Measurements from ENCODE around the gene CNP.
"Not testable (repeated sequence)": the region's sequence is repeated elsewhere in the genome, so short reads cannot be mapped to it uniquely, and the experiment has no call there.

CNP gene

GRCh38 chr17:42010898-42011516 is 44.4 kb downstream of the CNP start:
- CTCF ChIA-PET, result no interaction called here
- DNase-seq (ENCODE audit: low spot score), result peak; percentile 92
- H3K27ac ChIP-seq, result no peak overlapping the region

GRCh38 chr17:42012363-42012762 is 45.8 kb downstream of the CNP start:
- CTCF ChIA-PET; POLR2A ChIA-PET (ENCODE audit: low non-redundant PET); DNase-seq (ENCODE audit: low spot score): not testable (repeated sequence)
- H3K27ac ChIP-seq, result peak overlapping the region; percentile 71

More at GRCh38 chr17:42010898-42011516, 44.4 kb downstream of the CNP start:
- POLR2A ChIA-PET (ENCODE audit: low non-redundant PET), result no interaction called here
- no peak for TF ChIP-seq CTCF (conservative IDR thresholded peaks at IDR 0.05; ENCODE audit: low read depth)

GRCh38 chr17:42013740-42014139 is 47.1 kb downstream of the CNP start:
- CTCF ChIA-PET; DNase-seq (ENCODE audit: low spot score): not testable (repeated sequence)
- H3K27ac ChIP-seq, result peak overlapping the region; percentile 54
- POLR2A ChIA-PET (ENCODE audit: low non-redundant PET), result interaction anchor here (0.7 kb wide), 1 partner anchor 97 kb away, joined by 4 read pairs; no protein-coding TSS in a partner anchor

- CTCF ChIA-PET, result no interaction called here
- peak overlapping the region; percentile 91 for H3K27ac ChIP-seq
- DNase-seq (ENCODE audit: low spot score), result no peak
- no peak for TF ChIP-seq CTCF (conservative IDR thresholded peaks at IDR 0.05; ENCODE audit: low read depth)
- POLR2A ChIA-PET (ENCODE audit: low non-redundant PET), result no interaction called here
Observed at GRCh38 chr17:42016411-42016831, 49.8 kb downstream of the CNP start.

GRCh38 chr17:42016941-42017865 is 50.6 kb downstream of the CNP start, which contains the start of gene DNAJC7:
DNAJC7 (minus strand) TSS chr17:42017439; CDS start chr17:42017416, 23 bp downstream.
- TF ChIP-seq CTCF (conservative IDR thresholded peaks at IDR 0.05; ENCODE audit: low read depth), result no peak
- POLR2A ChIA-PET (ENCODE audit: low non-redundant PET), result interaction anchor here (0.5 to 2.1 kb wide), 4 partner anchors 18 to 217 kb away, joined by 3 to 11 read pairs (median 6); partner anchors contain the start of gene CNP
- CTCF ChIA-PET, result interaction anchor here (0.6 to 1.2 kb wide), 2 partner anchors 25 to 55 kb away, joined by 3 read pairs; no protein-coding TSS in a partner anchor
- peak within 1 kb of the TSS; percentile 91 for H3K27ac ChIP-seq
- peak; percentile 92 for DNase-seq (ENCODE audit: low spot score)

GRCh38 chr17:42017866-42018200 is 51.2 kb downstream of the CNP start:
- peak overlapping the region; percentile 91 for H3K27ac ChIP-seq
- no peak for TF ChIP-seq CTCF (conservative IDR thresholded peaks at IDR 0.05; ENCODE audit: low read depth)
- POLR2A ChIA-PET (ENCODE audit: low non-redundant PET), result interaction anchor here (0.6 to 2.1 kb wide), 2 partner anchors 20 to 51 kb away, joined by 3 to 11 read pairs; partner anchors contain the start of gene CNP
- peak; percentile 72 for DNase-seq (ENCODE audit: low spot score)
- CTCF ChIA-PET, result interaction anchor here (0.6 to 1.2 kb wide), 4 partner anchors 26 to 220 kb away, joined by 3 to 6 read pairs (median 3); no protein-coding TSS in a partner anchor

GRCh38 chr17:42018339-42018738 is 51.7 kb downstream of the CNP start:
- no peak for TF ChIP-seq CTCF (conservative IDR thresholded peaks at IDR 0.05; ENCODE audit: low read depth)
- peak overlapping the region; percentile 91 for H3K27ac ChIP-seq
- no peak for DNase-seq (ENCODE audit: low spot score)
- POLR2A ChIA-PET (ENCODE audit: low non-redundant PET), result interaction anchor here (2.1 kb wide), 1 partner anchor 52 kb away, joined by 11 read pairs; the partner anchor contains the start of gene CNP
- CTCF ChIA-PET, result interaction anchor here (0.6 to 1.0 kb wide), 4 partner anchors 55 to 220 kb away, joined by 3 to 6 read pairs (median 3); no protein-coding TSS in a partner anchor

Measured in RWPE1 (cell line).